Erythroblast (primary cell): ENCODE measurements around the gene FZD8.

Experiments
- GATA1 ChIP-seq: IDR thresholded peaks from 2 replicates; pipeline ENCODE4 v1.6.1; 2011; ENCODE audit warnings: low read depth, mild to moderate bottlenecking, control low read depth, low read length, moderate library complexity
- POLR2A ChIP-seq: IDR thresholded peaks from 2 replicates; pipeline ENCODE4 v1.6.1; 2011; ENCODE audit warnings: mild to moderate bottlenecking, low read length

- no peak for TF ChIP-seq POLR2A
- TF ChIP-seq GATA1, result no peak
Measured at GRCh38 chr10:35614312-35614711, 27.8 kb downstream of the FZD8 start.
